Stomach (tissue), 4 donors: Measurements from ENCODE around the gene TRAF3IP1.

Experiments
- CTCF ChIP-seq, 7 experiments: fragments of 450-650 bp in 4 of 7; fragments of 200-600 bp in 3 of 7; sonication (generic) in 3 of 7; IDR thresholded peaks; one replicate each; pipeline ENCODE4 v1.5.1; 2016 to 2019; ENCODE audit warnings: antibody characterized with exemption in 7 of 7, control low read depth in 2 of 7, mild to moderate bottlenecking in 1 of 7
- EP300 ChIP-seq: sonication (generic); formaldehyde crosslinking; IDR thresholded peaks from one replicate; pipeline ENCODE4 v1.6.1; 2017; ENCODE audit warnings: antibody characterized with exemption
- POLR2AphosphoS5 ChIP-seq, 3 donors: sonication (generic); formaldehyde crosslinking; IDR thresholded peaks; one replicate each; pipeline ENCODE4 v1.6.1; 2016; ENCODE audit warnings: antibody characterized with exemption in 3 of 3

- TF ChIP-seq CTCF (IDR thresholded peaks at IDR 0.05) (no peak), POLR2AphosphoS5 (IDR thresholded peaks at IDR 0.05) (no peak), EP300 (no peak)
Measured at GRCh38 chr2:238314576-238314975, 5.7 kb upstream of the TRAF3IP1 start.
